ENCODE measurements around the gene SSH3.

The SSH3 gene

GRCh38 chr11:67345247-67345919 lies 42.1 kb downstream of the SSH3 start:
- DNase-seq (ENCODE audit: low read depth in 2 of 2), result no peak

- no peak for DNase-seq (ENCODE audit: low read depth in 2 of 2)
Observed at GRCh38 chr11:67345920-67346819, 42.8 kb downstream of the SSH3 start.

DNA sequence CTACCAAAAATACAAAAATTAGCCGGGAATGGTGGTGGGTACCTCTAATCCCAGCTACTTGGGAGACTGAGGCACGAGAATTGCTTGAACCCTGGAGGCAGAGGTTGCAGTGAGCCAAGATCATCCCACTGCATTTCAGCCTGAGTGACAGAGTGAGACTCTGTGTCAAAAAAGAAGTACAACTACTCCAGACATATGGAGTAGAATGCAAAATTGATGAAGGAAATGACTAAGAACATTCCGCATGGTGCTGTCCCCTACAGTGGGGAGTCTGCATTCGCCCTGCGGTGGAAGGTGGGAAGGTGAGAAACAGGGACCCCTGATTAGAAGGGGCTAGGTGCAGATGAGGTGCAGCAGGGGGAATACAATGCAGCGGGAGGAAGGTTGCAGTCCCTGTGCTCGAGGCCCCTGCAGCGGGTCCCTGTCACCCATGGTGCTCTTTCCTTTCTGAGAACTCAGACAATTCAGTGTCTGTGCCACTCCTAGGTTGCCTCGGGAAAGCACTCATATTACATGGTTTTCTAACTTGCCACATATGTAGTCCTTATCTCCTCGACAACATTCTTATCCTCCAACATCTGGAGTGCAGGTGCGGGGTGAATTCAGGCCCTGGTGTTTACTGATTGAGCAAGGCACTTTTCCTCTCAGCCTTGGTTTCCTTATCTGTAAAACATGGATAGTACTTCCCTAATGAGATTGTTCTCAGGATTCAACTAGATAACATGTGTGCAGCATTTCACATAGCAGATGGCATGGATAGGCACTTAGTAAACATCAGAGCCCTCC lies 44.8 kb downstream of the SSH3 start:
- no peak for DNase-seq (ENCODE audit: low read depth in 2 of 2)

DNA sequence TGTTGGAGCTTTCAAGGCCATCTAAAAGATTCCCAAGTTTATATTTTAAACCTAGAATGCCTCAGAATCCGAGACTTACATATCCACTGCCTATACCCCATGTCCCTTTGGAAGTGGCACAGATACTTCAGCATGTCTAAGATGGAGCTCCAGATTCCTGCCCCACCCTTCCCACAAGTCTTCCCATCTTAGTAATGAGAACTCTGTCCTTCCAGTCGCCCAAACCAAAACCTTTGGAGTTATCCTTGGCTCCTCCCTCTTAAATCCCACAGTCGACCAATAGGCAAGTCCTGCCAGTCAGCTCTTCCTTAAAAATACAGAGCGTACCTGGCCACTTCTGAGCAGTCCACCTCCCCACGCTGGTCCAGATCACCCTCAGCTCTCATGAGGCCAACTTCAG lies 45.7 kb downstream of the SSH3 start:
- no peak for DNase-seq (ENCODE audit: low read depth in 2 of 2)

- no peak for DNase-seq (ENCODE audit: low read depth in 2 of 2)
Observed at GRCh38 chr11:67349457-67349856, 46.1 kb downstream of the SSH3 start.

GRCh38 chr11:67349928-67350465 lies 46.7 kb downstream of the SSH3 start:
- DNase-seq (ENCODE audit: low read depth in 2 of 2), result no peak

- DNase-seq (ENCODE audit: low read depth in 2 of 2), result peak in 1 of 2 donors; percentile 48
Observed at GRCh38 chr11:67351275-67352005, 48.1 kb downstream of the SSH3 start.

DNA sequence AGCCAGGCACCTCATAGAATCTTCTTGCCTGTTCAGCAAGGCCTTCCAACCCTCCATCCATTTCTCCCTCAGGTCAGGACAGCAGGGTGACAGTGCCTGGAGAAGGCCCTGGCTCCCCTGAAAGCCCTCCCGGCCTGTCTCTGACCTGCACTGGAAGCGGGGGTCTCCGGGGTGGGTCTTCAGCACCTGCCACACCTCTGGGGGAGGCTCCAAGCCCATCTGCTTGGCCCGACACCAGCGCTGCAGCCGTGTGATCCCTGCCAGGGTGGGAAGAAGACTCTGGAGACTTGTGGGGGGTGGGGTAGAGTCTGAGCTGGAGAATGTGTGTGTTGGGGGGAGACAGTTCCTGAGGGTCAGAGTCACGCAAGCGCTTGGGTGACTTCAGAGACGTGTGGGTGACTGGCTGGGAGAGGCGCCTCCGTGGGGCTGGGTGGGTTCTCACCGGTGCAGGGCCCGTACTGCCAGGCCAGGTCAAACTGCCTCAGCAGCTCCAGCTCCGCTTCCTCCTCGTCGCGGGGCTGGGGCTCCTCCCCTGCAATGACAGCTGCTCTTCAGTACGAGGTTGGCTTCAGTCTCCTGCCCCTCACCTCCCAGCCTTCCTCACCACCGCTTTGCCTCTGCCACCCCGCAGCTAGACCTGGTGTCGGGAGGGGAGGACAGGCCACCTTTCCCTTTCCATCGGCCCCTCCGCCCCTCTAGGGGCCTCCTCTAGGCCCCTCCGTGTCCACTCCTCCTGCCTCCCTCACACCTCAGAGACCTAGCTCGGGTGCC lies 49.4 kb downstream of the SSH3 start:
- DNase-seq (ENCODE audit: low read depth in 2 of 2), result no peak

- peak; percentile 89 to 96 for DNase-seq (ENCODE audit: low read depth in 2 of 2)
Observed at GRCh38 chr11:67353317-67354074, 50.2 kb downstream of the SSH3 start, which contains the start of gene POLD4. TSS of gene POLD4 (minus strand) at chr11:67353546. CDS start at chr11:67353399, 147 bp downstream.

DNA sequence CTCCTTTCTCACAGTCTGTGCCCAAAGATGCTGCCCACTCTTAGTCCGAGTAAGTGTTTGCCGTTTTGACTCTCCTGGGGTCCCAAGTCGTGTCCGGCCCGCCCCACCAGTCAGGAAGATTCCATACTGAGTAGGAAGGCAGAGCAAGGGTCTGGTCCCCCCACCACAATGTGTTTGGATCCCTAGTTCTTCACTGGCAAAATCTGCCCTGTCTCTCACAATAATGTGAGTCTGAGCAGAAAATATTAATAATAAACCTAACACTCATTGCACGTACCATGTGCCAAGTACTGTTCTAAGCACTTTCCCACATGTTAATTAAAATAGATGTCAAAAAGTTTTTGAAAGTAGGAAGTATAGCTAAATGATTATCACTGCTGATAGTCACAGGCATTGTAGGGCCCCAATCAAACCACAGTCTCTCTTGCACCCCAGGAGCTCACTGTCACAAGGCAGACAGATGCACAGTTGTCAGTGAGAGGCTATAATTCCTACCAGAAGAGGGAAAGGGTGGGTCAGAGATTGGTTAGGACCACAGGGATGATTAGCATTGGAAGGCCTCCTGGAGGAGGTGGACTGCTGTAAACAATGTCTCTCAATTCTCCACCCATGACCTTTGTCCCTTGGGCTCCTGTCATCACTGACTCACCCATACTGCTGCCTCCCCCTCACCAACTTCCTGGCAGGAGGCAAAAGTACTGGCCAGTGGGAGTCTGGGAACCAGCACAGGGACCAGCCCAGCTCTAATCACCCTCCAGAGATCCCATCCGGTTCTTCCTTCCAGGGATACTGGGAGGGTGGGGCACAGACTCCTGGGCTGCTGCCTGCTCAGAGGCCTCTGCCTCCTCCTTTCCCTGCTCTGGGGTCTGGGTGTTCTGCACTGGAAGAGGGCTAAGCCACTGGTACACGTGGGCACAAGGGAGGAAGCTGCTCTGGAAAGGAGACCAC lies 51.0 kb downstream of the SSH3 start:
- no peak for DNase-seq (ENCODE audit: low read depth in 2 of 2)

DNA sequence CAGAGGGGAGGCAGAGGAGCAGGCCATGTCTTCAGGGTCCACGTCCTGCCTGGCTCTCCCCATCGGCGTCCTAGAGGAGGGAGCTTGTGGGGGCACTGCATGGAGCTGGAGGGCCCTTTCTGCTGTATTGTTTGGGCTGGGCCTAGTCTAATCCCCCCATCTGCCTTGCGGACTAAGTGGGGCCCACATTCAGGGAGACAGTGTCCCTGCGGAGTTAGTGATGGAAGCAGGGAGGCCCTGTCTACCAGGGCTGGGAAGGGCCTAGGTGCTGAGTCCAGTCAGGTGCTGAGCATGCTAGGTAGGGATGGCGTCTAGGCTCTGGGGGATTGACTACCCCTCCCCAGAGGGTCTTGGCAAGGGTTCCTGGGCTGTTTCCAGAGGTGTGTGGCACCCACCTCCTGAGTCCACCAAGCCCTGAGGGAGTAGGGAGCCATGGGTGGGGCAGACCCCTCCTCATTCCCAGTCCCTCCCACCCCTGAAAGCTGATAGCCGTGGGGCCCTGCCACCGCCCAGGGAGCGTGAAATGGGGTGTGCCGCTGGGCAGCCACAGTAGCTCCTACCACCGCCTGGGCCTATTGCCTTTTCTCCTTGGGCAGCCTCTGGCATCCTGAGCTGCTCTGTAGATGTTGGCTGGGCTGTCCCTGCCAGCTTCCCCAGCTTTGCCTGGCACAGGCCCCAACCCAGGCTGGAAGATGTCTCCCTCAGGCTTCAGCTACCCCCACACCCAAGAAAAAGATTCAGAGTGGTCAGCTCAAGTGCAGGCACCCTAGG lies 51.9 kb downstream of the SSH3 start:
- no peak for DNase-seq (ENCODE audit: low read depth in 2 of 2)

- DNase-seq (ENCODE audit: low read depth in 2 of 2), result no peak
Observed at GRCh38 chr11:67355794-67356386, 52.6 kb downstream of the SSH3 start.

DNA sequence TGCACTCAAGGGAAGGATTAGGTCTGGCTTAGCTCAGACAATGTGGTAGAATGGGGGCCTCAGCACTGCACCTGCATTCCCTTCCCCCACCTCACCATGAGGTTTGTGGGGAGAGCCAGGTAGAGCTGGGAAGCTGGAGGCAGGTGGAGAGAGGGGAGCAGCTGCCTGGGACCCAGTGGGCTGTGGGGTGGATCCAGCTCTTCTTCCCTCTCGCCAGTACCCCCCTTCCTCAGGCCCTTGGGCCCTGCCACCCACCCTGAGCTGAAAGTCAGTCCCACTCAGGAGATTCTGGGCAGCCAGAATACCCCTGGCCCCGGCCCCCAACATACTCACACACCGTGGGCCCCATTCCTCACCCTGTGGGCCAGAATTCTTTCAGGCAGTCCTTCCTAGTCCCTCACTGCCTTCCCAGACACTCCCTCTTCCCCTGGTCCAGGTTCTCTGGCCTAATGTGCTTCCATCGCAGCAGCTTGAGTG lies 53.1 kb downstream of the SSH3 start:
- DNase-seq (ENCODE audit: low read depth in 2 of 2), result no peak

GRCh38 chr11:67356864-67357561 lies 53.7 kb downstream of the SSH3 start:
- peak; percentile 41 to 48 for DNase-seq (ENCODE audit: low read depth in 2 of 2)

- DNase-seq (ENCODE audit: low read depth in 2 of 2), result no peak
Observed at GRCh38 chr11:67357831-67358670, 54.7 kb downstream of the SSH3 start.
